Mesothelial cell of epicardium (in vitro differentiated cells): ENCODE data around the gene VIPR2. TPM values are rescaled to one million over a fixed set of nuclear protein-coding genes. Genes with fewer than 3 reads are reported as not detected.

Experiments used
- DNase-seq, 2 experiments: peaks; one replicate each; pipeline ENCODE4 v3.0.0; 2021; ENCODE audit warnings: low spot score in 2 of 2; ENCODE audit not compliant: unreplicated experiment in 2 of 2
- H3K27ac Mint-ChIP-seq: 2 replicates; pipeline ENCODE4 v1.8.0; 2021; ENCODE audit warnings: mixed read lengths
- H3K27me3 Mint-ChIP-seq: 2 replicates; pipeline ENCODE4 v1.8.0; 2021; ENCODE audit warnings: low read depth, mixed read lengths
- H3K36me3 Mint-ChIP-seq: 2 replicates; pipeline ENCODE4 v1.8.0; 2021; ENCODE audit warnings: mixed read lengths
- H3K4me1 Mint-ChIP-seq: 2 replicates; pipeline ENCODE4 v1.8.0; 2021; ENCODE audit warnings: mixed read lengths
- H3K4me3 Mint-ChIP-seq: 2 replicates; pipeline ENCODE4 v1.8.0; 2021; ENCODE audit warnings: mild to moderate bottlenecking, moderate library complexity, mixed read lengths
- H3K9me3 Mint-ChIP-seq: 2 replicates; pipeline ENCODE4 v1.8.0; 2021; ENCODE audit warnings: mixed read lengths
- CTCF ChIP-seq: fragments of 200-600 bp; sonication (generic); IDR thresholded peaks from one replicate; pipeline ENCODE4 v1.5.0; 2021; ENCODE audit warnings: antibody characterized with exemption; ENCODE audit not compliant: unreplicated experiment
- total RNA-seq: library from RNA; stranded (reverse); gene quantifications from 3 replicates; pipeline ENCODE4 v1.2.1, GENCODE V29; 2021

Gene VIPR2
- total RNA-seq, 1 donor from 2014 or later, result 0.04 TPM

GRCh38 chr7:159049266-159050025 is 95.2 kb downstream of the VIPR2 start:
- Mint-ChIP-seq H3K4me1 (no peaks in the 10 kb centered on the region), H3K27ac (no peak overlapping the region), H3K4me3 (no peak overlapping the region), H3K27me3 (peaks cover 2% of the 10 kb centered on the region), H3K36me3 (no peaks in the 10 kb centered on the region), H3K9me3 (peaks cover 18% of the 10 kb centered on the region)
- TF ChIP-seq CTCF, result no peak
- DNase-seq, result no peak

GRCh38 chr7:159048656-159049055 is 96.0 kb downstream of the VIPR2 start:
- peaks cover 2% of the 10 kb centered on the region for H3K27me3 Mint-ChIP-seq
- H3K9me3 Mint-ChIP-seq, result peaks cover 19% of the 10 kb centered on the region
- no peak overlapping the region for H3K4me3 Mint-ChIP-seq
- no peak for DNase-seq
- no peaks in the 10 kb centered on the region for H3K36me3 Mint-ChIP-seq
- H3K4me1 Mint-ChIP-seq, result no peaks in the 10 kb centered on the region
- no peak for TF ChIP-seq CTCF
- no peak overlapping the region for H3K27ac Mint-ChIP-seq

GRCh38 chr7:159047536-159047935 is 97.1 kb downstream of the VIPR2 start:
- no peak for DNase-seq

GRCh38 chr7:159046300-159046699 is 98.4 kb downstream of the VIPR2 start:
- DNase-seq, result no peak

More at GRCh38 chr7:159047536-159047935, 97.1 kb downstream of the VIPR2 start:
- TF ChIP-seq CTCF, result no peak
- H3K4me1 Mint-ChIP-seq, result no peaks in the 10 kb centered on the region
- no peak overlapping the region for H3K4me3 Mint-ChIP-seq
- peaks cover 2% of the 10 kb centered on the region for H3K27me3 Mint-ChIP-seq
- H3K9me3 Mint-ChIP-seq, result peaks cover 24% of the 10 kb centered on the region
- no peaks in the 10 kb centered on the region for H3K36me3 Mint-ChIP-seq
- H3K27ac Mint-ChIP-seq, result no peak overlapping the region

GRCh38 chr7:159045839-159046238 is 98.8 kb downstream of the VIPR2 start:
- no peaks in the 10 kb centered on the region for H3K36me3 Mint-ChIP-seq
- H3K4me3 Mint-ChIP-seq, result no peak overlapping the region
- H3K27me3 Mint-ChIP-seq, result no peaks in the 10 kb centered on the region
- no peaks in the 10 kb centered on the region for H3K4me1 Mint-ChIP-seq
- H3K9me3 Mint-ChIP-seq, result peaks cover 14% of the 10 kb centered on the region
- no peak for TF ChIP-seq CTCF
- DNase-seq, result no peak
- H3K27ac Mint-ChIP-seq, result no peak overlapping the region

More at GRCh38 chr7:159046300-159046699, 98.4 kb downstream of the VIPR2 start:
- Mint-ChIP-seq H3K27me3 (no peaks in the 10 kb centered on the region), H3K27ac (no peak overlapping the region), H3K4me1 (no peaks in the 10 kb centered on the region), H3K4me3 (no peak overlapping the region), H3K36me3 (no peaks in the 10 kb centered on the region), H3K9me3 (peaks cover 18% of the 10 kb centered on the region)
- no peak for TF ChIP-seq CTCF
